ENCODE results near the gene LMBRD2. TPM values are rescaled to one million over a fixed set of nuclear protein-coding genes. Genes with fewer than 3 reads are reported as not detected.
"Not testable (repeated sequence)": the region's sequence is repeated elsewhere in the genome, so short reads cannot be mapped to it uniquely, and the experiment has no call there.

Gene LMBRD2
- 5.1 TPM for total RNA-seq (ENCODE audit: unreplicated experiment)
- long read RNA-seq, result 0 reads

GRCh38 chr5:36151434-36152323, at the start of gene LMBRD2, which contains the start of gene SKP2:
Gene LMBRD2 (minus strand): TSS chr5:36151887. CDS start chr5:36143349, 8,538 bp downstream.
Gene SKP2 (plus strand): TSS chr5:36152111. CDS start chr5:36152263, 152 bp downstream.
- Mint-ChIP-seq H3K27me3 (ENCODE audit: unreplicated experiment) (peaks cover 2% of the 10 kb centered on the region), H3K4me1 (ENCODE audit: unreplicated experiment) (peaks cover 16% of the 10 kb centered on the region), H3K9me3 (ENCODE audit: unreplicated experiment) (no peaks in the 10 kb centered on the region), H3K36me3 (ENCODE audit: low read depth, unreplicated experiment) (peaks cover 13% of the 10 kb centered on the region), H3K27ac (ENCODE audit: unreplicated experiment) (peak within 1 kb of the TSS; percentile 58), H3K4me3 (ENCODE audit: unreplicated experiment) (peak within 1 kb of the TSS; percentile 94)
- no peak for TF ChIP-seq CTCF (IDR thresholded peaks at IDR 0.05; ENCODE audit: unreplicated experiment)
- DNase-seq (ENCODE audit: low spot score), result peak; percentile 96

- no peaks in the 10 kb centered on the region for H3K9me3 Mint-ChIP-seq (ENCODE audit: unreplicated experiment)
- H3K4me1 Mint-ChIP-seq (ENCODE audit: unreplicated experiment), result no peaks in the 10 kb centered on the region
- H3K27ac Mint-ChIP-seq (ENCODE audit: unreplicated experiment), result no peak overlapping the region
- peaks cover 4% of the 10 kb centered on the region for H3K36me3 Mint-ChIP-seq (ENCODE audit: low read depth, unreplicated experiment)
- TF ChIP-seq CTCF (IDR thresholded peaks at IDR 0.05; ENCODE audit: unreplicated experiment), result no peak
- no peaks in the 10 kb centered on the region for H3K27me3 Mint-ChIP-seq (ENCODE audit: unreplicated experiment)
- H3K4me3 Mint-ChIP-seq (ENCODE audit: unreplicated experiment), result no peak overlapping the region
- DNase-seq (ENCODE audit: low spot score), result no peak
These were observed 48.8 kb upstream of the LMBRD2 start for GRCh38 chr5:36200513-36200912.

- no peak for TF ChIP-seq CTCF (IDR thresholded peaks at IDR 0.05; ENCODE audit: unreplicated experiment)
- H3K36me3 Mint-ChIP-seq (ENCODE audit: low read depth, unreplicated experiment), result no peaks in the 10 kb centered on the region
- no peaks in the 10 kb centered on the region for H3K9me3 Mint-ChIP-seq (ENCODE audit: unreplicated experiment)
- DNase-seq (ENCODE audit: low spot score), result no peak
- no peak overlapping the region for H3K27ac Mint-ChIP-seq (ENCODE audit: unreplicated experiment)
- no peak overlapping the region for H3K4me3 Mint-ChIP-seq (ENCODE audit: unreplicated experiment)
- H3K27me3 Mint-ChIP-seq (ENCODE audit: unreplicated experiment), result no peaks in the 10 kb centered on the region
- no peaks in the 10 kb centered on the region for H3K4me1 Mint-ChIP-seq (ENCODE audit: unreplicated experiment)
These were observed 47.9 kb upstream of the LMBRD2 start for GRCh38 chr5:36199620-36200019.

GRCh38 chr5:36198783-36199182, 47.1 kb upstream of the LMBRD2 start:
- not testable (repeated sequence) for H3K27me3 Mint-ChIP-seq (ENCODE audit: unreplicated experiment); H3K4me3 Mint-ChIP-seq (ENCODE audit: unreplicated experiment)

GRCh38 chr5:36198281-36198680, 46.6 kb upstream of the LMBRD2 start:
- no peak for DNase-seq (ENCODE audit: low spot score)
- no peaks in the 10 kb centered on the region for H3K9me3 Mint-ChIP-seq (ENCODE audit: unreplicated experiment)
- H3K27ac Mint-ChIP-seq (ENCODE audit: unreplicated experiment), result no peak overlapping the region
- H3K36me3 Mint-ChIP-seq (ENCODE audit: low read depth, unreplicated experiment), result no peaks in the 10 kb centered on the region
- no peak for TF ChIP-seq CTCF (IDR thresholded peaks at IDR 0.05; ENCODE audit: unreplicated experiment)
- H3K27me3 Mint-ChIP-seq (ENCODE audit: unreplicated experiment), result no peaks in the 10 kb centered on the region
- no peak overlapping the region for H3K4me3 Mint-ChIP-seq (ENCODE audit: unreplicated experiment)
- H3K4me1 Mint-ChIP-seq (ENCODE audit: unreplicated experiment), result no peaks in the 10 kb centered on the region

More at GRCh38 chr5:36198783-36199182, 47.1 kb upstream of the LMBRD2 start:
- H3K9me3 Mint-ChIP-seq (ENCODE audit: unreplicated experiment); DNase-seq (ENCODE audit: low spot score); H3K4me1 Mint-ChIP-seq (ENCODE audit: unreplicated experiment); H3K36me3 Mint-ChIP-seq (ENCODE audit: low read depth, unreplicated experiment); H3K27ac Mint-ChIP-seq (ENCODE audit: unreplicated experiment): not testable (repeated sequence)

Data from endothelial cell (in vitro differentiated cells).